ENCODE results near the gene SLC38A6. TPM values are rescaled to one million over a fixed set of nuclear protein-coding genes. Genes with fewer than 3 reads are reported as not detected.

The SLC38A6 gene
- total RNA-seq, 2 donors from 2014 or later: 25.6 to 39.4 TPM

DNA sequence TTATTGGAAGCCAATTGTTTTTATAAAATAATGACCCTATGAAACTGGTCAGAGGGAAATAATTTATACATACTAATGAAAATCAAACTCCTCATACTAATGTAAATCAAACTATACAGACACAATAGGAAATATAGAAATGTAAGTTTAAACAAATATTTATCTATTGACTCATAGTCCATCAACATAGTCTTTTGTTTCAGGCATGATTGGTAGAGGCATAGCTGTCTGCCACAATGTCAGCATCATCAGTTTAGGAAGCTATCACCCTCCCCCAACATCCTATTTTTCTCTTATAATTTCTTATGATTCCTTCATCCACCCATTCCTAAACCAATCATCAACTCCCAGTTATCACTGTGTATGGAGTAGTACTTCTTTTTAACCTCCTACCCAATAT, 117.7 kb downstream of the SLC38A6 start:
- no peak for ATAC-seq (ENCODE audit: insufficient number of reproducible peaks, low FRiP score, low read depth)
- Histone ChIP-seq H3K4me1 (ENCODE audit: control insufficient read depth in 1 of 2, low read depth in 2 of 2) (peaks cover 20 to 25% of the 10 kb centered on the region in 2 donors), H3K4me3 (no peak overlapping the region), H3K36me3 (no peaks in the 10 kb centered on the region), H3K27ac (no peak overlapping the region), H3K9me3 (no peaks in the 10 kb centered on the region), H3K27me3 (replicated peaks; ENCODE audit: insufficient read depth) (no peaks in the 10 kb centered on the region)
- TF ChIP-seq, protein P1, sequence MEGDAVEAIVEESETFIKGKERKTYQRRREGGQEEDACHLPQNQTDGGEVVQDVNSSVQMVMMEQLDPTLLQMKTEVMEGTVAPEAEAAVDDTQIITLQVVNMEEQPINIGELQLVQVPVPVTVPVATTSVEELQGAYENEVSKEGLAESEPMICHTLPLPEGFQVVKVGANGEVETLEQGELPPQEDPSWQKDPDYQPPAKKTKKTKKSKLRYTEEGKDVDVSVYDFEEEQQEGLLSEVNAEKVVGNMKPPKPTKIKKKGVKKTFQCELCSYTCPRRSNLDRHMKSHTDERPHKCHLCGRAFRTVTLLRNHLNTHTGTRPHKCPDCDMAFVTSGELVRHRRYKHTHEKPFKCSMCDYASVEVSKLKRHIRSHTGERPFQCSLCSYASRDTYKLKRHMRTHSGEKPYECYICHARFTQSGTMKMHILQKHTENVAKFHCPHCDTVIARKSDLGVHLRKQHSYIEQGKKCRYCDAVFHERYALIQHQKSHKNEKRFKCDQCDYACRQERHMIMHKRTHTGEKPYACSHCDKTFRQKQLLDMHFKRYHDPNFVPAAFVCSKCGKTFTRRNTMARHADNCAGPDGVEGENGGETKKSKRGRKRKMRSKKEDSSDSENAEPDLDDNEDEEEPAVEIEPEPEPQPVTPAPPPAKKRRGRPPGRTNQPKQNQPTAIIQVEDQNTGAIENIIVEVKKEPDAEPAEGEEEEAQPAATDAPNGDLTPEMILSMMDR (IDR thresholded peaks at IDR 0.05): no peak
- DNase-seq (ENCODE audit: low spot score): no peak

DNA sequence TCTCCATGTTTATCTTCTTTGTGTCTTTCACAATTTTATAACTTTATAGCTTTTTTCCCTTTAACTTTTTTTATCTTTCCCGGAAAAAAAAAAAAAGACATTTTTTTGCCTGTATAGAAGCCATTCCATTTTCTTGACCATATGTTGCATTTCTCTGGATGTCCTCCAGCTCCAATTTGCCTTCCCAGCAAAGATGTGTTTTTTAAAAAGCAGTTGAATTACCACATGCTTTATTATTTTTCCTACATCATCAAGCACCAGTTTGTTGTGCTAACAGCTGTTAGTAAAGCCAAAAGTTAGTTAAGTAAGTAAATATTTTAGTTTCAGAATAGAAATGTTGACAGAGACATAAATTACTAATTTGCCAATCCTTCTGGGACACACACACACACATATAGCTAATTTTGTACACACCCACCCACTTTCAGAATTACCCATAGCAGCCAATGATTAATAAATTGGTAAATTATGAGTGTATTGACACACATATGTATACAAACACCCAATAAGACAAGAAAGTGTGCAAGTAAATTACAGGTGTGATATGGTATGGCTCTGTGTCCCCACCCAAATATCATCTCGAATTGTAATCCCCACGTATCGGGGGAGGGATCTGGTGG, 118.3 kb downstream of the SLC38A6 start:
- DNase-seq (ENCODE audit: low spot score) (no peak), ATAC-seq (ENCODE audit: insufficient number of reproducible peaks, low FRiP score, low read depth) (no peak)
- Histone ChIP-seq H3K36me3 (no peaks in the 10 kb centered on the region), H3K27me3 (replicated peaks; ENCODE audit: insufficient read depth) (no peaks in the 10 kb centered on the region), H3K27ac (no peak overlapping the region), H3K4me1 (ENCODE audit: control insufficient read depth in 1 of 2, low read depth in 2 of 2) (peaks cover 25 to 31% of the 10 kb centered on the region in 2 donors), H3K4me3 (no peak overlapping the region), H3K9me3 (no peaks in the 10 kb centered on the region)
- TF ChIP-seq, protein P1 (IDR thresholded peaks at IDR 0.05): no peak

GRCh38 chr14:61101803-61102548, 120.9 kb downstream of the SLC38A6 start:
- peaks cover 25 to 35% of the 10 kb centered on the region in 2 donors for H3K4me1 ChIP-seq (ENCODE audit: control insufficient read depth in 1 of 2, low read depth in 2 of 2)
- TF ChIP-seq, protein P1 (IDR thresholded peaks at IDR 0.05): no peak
- no peaks in the 10 kb centered on the region for H3K27me3 ChIP-seq (replicated peaks; ENCODE audit: insufficient read depth)
- peak; percentile 13 for ATAC-seq (ENCODE audit: insufficient number of reproducible peaks, low FRiP score, low read depth)
- no peak for DNase-seq (ENCODE audit: low spot score)
- peak overlapping the region in 1 of 2 donors; percentile 84 for H3K27ac ChIP-seq
- no peak overlapping the region for H3K4me3 ChIP-seq
- no peaks in the 10 kb centered on the region for H3K9me3 ChIP-seq
- H3K36me3 ChIP-seq: no peaks in the 10 kb centered on the region

Other genes with a start within 250 kb of the SLC38A6 start
- gene MNAT1, start 246.5 kb upstream of the SLC38A6 start, total RNA-seq: 10 to 100 TPM; 32.4 to 52.3 TPM
- 10 to 100 TPM in 1 of 2 donors, 1 to 10 TPM in 1; 4.2 to 12.2 TPM for gene TRMT5, start 166 bp upstream of the SLC38A6 start, total RNA-seq